Measurements from ENCODE around the gene DROSHA.

DNA sequence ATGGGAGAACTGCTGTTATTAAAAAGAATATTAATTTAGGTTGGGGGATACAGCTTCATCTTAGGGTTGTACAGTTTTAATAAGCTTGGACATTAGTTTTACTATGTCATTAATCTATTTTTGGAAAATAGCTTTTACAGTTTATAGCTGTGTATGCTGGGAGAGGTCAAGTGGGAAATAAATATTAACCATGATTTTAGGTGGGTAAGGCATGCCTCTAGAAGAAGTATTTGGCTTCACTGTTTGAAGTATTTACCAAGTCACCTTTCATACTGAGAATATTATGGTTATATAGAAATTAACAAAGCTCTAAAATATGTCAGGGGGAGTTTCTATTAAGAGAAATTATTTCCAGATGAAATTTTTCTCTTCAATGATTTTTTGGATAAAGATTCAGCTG lies 5.5 kb upstream of the DROSHA start:
- TF ChIP-seq, protein P1, sequence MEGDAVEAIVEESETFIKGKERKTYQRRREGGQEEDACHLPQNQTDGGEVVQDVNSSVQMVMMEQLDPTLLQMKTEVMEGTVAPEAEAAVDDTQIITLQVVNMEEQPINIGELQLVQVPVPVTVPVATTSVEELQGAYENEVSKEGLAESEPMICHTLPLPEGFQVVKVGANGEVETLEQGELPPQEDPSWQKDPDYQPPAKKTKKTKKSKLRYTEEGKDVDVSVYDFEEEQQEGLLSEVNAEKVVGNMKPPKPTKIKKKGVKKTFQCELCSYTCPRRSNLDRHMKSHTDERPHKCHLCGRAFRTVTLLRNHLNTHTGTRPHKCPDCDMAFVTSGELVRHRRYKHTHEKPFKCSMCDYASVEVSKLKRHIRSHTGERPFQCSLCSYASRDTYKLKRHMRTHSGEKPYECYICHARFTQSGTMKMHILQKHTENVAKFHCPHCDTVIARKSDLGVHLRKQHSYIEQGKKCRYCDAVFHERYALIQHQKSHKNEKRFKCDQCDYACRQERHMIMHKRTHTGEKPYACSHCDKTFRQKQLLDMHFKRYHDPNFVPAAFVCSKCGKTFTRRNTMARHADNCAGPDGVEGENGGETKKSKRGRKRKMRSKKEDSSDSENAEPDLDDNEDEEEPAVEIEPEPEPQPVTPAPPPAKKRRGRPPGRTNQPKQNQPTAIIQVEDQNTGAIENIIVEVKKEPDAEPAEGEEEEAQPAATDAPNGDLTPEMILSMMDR (IDR thresholded peaks at IDR 0.05; ENCODE audit: low read depth, low read length) = no peak
- no peak for TF ChIP-seq POLR2A (IDR thresholded peaks at IDR 0.05; ENCODE audit: extremely low read depth, insufficient read length)
- TF ChIP-seq, protein P2, sequence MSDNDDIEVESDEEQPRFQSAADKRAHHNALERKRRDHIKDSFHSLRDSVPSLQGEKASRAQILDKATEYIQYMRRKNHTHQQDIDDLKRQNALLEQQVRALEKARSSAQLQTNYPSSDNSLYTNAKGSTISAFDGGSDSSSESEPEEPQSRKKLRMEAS (IDR thresholded peaks at IDR 0.05; ENCODE audit: low read depth, low read length) = no peak

Data from NB4 (cell line).